GM20431 (cell line): ENCODE measurements around the gene UBE2O.

Experiments used
- in situ Hi-C: fragments of 300-500 bp; cut with MseI, MboI; formaldehyde crosslinking; loops from one replicate; pipeline ENCODE4 v1.15.0; 2020; ENCODE audit warnings: low sequenced_read_pairs; ENCODE audit not compliant: unreplicated experiment

UBE2O gene

DNA sequence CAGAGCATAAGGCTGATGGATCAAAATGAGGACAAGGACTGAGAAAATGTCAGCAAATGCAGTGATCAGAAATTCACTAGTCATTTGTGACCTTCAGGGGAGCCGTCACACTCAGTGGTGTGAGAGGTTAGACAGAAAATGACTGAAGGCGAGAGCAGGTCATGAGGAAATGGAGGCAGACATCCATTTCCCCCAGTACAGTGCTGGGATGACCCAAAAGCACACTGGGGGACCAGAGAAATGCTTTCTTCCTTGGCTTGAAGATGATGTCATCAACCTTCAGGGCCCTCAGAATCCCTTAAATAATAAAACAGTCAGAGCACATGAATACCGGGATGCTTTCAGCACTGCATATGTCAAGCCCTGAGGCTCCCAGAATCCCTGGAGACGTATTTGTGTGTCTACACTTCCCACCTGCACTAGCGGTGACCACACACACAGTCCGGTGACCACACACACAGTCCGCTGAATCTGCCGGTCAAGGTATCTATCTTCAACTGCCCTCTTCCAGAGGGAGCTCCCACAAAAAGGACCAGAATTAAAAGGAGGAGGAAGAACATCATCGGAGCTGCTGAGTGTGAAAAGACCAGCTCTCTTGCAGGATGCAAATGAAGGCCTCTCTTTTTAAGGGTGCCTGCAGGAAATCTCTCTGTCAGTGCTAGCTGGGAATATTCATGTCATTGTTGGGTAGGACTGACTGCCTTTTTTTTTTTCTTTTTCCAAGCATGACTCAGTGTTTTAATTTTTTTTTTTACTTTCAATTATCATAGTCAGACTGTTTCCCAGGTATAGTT lies 8.2 kb downstream of the UBE2O start:
- in situ Hi-C loops: no loop called here

DNA sequence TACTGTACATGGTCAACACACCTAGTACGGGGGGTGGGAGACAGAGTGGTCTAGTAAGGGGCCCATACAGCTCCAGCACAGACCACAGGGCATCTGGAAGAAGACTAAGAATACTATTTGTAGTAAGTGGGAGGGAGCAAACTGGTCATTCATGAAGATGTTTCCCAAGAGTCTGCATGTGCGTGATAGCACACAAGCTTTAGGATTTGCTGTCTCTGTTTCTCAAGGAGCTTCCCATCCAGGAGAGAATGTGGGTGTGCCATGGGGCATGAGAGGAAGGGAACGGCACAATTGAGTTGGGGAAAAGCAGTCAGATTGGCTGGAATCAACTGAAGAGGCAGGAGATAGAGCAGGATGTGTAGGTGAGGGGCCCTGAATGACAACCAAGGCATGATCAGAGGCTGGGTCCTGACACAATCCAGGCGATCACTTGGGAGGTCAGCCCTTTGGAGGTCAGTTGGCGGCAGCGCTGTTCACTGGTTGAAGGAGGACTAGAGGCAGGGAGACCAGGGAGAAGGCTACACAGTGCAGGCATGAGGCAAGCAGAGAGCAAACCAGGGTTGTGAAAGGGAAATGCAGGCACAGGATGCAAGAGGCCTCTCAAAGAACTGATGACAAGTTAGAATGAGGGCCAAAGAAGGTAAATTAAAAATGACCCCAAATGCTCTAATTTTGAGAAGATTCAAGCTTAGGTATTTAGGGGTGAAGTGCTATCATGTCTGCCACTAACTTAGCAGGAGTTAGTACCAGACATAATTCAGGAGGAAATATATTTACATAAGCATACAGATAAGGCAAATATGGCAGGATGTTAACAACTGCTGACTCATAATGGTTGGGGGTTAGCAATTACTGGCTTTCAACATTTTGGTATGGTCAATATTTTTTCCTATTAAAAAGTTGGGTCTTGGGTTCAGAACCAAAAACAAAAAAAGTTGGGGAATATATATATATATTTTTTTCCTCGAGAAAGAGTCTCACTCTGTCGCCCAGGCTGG lies 10.3 kb downstream of the UBE2O start:
- in situ Hi-C loops: no loop called here

DNA sequence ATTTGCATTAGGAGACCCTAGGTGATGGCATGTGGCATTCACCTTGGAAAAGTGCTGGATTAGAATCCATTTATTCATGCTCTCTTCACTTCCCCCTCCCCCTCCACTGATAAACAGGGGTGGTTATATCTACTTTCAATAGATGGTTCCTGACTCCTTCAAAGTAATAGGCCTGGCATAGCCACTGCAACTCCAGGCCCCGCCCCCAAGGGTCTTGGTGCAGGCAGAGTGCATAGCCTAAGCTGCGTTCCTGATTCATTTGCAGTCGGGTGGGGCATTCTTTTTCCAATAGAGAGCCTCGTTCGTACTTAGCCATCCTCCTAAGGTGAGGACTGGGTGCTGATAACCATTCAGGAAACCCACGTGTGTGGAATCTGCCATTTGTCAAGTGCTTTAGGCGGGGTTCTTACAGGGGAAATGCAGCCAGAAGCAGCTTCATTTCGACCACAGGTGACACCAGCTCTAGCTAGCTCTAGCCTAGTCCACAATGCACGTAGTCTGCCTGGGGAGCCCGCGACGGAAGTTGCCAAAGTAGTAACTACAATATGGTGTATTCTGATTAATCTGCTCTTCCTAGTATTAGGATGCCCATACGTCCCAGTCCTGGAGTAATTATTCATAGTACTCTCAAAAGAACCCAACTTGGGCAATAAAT lies 11.1 kb downstream of the UBE2O start:
- in situ Hi-C loops: no loop called here

DNA sequence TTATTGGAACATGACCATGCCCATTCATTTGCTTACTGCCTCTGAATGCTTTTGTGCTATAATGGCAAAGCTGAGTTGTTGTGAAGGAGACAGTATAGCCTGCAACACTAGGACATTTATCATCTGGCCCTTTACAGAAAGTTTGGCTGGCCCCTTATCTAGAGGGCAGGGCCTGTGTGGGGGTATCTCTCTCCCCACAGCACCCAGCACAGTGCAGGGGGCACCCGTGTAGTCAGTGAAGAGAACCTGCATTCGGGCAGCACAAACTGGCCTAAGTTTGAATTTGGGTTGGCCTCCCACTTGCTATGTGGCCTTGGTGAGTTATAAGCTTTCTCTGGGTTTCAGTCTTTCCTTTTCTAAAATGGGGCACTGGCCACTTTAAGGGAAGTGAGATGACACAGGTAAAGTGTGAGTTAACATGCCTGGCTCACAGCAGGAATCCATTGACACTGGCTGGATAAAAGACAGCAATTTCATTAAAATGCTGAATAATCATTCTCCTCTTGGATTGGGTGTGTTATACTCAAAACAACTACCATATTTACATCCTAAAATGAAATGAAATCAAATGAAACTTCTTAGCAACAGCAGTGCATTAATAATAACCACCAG lies 12.1 kb downstream of the UBE2O start:
- in situ Hi-C loops: no loop called here

DNA sequence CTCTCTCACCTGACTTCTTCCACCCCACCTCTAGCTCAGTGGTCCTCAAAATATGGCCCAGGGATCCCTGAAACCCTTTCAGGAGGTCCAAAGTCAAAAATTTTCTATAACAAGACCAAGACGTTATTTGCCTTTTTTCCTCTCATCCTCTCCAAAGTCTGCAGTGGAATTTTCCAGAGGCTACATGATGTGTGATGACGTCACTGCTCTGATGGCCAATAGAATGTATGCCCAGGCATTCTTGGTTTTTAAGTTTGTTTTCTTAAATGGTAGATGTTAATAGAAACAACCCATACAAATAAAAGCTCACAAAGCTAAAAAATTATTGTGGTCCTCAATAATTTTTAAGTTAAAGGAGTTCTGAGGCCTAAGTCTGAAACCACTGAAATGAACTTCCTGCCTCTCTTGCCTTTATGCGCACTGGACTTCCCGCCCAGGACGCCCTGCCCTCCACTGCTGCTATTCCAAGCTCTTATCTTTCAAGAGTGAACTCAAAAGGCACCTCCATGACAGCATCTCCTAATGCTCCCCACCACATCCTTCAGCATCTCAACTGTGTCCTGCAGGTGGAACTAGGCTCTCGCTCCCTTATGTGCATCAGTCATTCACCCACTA lies 13.5 kb downstream of the UBE2O start:
- in situ Hi-C loops: no loop called here

DNA sequence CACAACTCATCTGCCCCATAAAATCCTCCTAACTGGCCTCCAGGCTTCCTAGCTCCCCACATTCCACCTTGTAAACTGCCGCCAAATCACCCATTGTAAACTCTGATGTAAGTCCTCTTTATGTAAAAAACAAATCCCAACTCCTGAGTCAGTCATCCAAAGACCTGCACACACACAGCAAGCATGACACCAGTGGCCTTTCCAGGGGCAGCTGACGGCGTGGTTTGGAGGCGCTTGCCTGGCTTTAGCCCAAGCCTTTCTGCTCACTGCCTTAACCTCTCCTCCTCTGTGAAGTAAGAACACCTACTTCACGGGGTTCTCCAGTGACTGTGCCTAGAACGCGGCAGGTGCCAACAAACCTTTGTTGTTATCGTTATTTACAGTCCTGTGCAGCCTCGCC lies 14.0 kb downstream of the UBE2O start:
- in situ Hi-C loops: no loop called here

DNA sequence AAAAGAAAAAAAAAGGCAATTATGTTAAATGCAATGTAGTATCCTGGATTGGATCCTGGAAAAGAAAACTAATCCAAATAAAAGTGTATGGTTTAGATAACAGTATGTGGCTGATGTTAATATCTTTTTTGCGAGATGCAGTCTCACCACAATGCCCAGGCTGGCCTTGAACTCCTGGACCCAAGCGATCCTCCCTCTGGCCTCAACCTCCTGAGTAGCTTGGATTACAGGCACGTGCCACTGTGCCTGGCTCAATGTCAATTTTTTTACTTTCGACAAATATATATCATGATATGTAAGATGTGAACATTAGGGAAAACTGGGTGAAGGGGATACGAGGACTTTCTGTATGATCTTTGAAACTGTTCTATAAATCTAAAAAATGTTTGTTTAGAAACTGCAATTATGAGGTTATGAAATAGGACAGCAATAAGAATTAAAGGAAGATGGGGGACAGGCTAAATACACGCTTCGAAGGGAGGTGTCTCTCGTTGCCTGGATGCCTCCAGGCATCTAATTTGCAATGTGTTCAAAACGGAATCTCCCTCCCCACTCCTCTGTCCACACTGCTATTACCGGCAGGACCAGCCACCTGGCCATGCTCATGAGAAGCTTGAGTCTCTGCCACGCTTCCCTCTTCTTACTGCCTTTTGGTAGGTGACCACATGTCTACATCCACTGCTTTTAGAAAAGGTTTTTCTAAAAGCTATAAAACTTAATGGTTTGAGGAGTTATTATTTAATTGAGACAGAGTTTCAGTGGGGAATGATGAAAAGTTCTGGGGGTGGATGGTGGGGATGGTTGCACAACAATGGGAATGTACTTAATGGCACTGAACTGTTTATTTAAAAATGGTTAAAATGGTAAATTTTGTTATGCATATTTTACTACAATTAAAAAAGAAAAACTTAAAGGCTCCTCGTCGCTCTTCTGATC lies 15.2 kb downstream of the UBE2O start:
- in situ Hi-C loops: no loop called here

DNA sequence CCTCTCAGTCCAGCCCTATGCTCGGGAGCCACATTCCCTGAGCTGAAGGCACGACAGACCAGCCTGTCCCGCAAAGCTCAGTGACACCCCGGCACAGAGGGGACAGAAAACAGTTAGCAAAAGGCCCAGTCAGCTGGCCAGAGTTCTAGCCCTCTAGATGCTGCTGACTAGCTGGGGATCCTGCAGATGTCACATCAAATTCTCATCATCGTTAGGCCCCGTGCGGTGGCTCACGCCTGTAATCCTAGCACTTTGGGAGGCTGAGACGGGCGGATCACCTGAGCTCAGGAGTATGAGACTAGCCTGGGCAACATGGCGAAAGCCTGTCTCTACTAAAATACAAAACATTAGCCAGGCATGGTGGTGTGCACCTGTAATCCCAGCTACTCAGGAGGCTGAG lies 17.2 kb downstream of the UBE2O start:
- in situ Hi-C loops: no loop called here

DNA sequence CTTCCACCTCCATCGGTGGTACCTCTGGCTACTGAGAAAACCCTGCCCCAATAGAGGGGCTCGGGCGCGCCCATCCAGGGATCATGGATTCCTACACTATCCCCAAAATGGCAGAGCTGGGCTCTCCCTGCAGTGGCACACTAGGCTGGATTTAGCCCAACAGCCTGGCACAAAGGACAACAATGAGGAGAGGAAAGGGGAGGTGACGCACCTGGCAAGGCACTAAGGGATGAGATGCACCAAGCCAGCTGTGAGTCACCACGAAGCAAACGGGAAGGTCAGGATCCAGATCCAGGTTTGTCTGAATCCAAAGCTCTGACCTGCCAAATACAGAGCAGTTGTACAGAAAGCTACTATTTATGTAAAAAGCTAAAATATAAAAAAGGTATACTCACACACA lies 18.1 kb downstream of the UBE2O start:
- in situ Hi-C loops: no loop called here

DNA sequence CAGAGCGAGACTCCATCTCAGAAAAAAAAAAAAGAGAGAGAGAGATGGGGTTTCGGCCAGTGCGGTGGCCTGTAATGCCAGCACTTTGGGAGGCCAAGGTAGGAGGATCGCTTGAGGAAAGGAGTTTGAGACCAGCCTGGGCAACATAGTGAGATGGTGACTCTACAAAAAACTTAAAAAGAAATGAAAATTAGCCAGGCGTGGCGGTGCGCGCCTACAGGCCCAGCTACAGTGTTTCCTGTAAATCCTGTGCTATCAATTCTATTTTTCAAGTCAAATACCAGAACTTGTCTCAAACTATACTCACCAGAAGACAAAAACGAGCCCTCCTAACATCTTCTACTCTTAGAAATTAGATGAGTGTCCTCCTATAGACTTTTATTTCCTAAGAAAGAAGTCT lies 19.3 kb downstream of the UBE2O start:
- in situ Hi-C loops: no loop called here

DNA sequence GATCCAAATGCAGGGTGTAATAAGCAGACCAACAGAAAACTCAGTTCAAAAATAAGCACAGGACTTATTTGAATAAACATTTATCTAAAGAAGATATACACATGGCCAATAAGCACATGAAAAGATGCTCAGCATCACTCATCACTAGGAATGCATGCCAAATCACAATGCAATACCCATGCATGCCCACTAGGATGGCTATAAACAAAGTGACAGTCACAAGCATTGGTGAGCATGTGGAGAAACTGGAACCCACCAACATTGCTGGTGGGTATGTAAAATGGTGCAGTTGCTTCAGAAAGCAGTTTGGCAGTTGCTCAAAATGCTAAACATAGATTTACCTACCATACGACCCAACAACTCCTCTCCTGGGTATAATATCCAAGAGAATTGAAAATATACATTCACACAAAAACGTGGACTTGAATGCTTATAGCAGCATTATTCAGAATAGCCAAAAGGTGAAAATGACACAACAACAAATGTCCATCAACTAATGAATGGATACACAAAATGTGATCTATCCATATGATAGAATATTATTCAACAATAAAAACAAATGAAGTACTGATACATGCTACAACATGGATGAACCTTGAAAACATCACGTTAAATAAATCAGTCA lies 20.1 kb downstream of the UBE2O start:
- in situ Hi-C loops: no loop called here

DNA sequence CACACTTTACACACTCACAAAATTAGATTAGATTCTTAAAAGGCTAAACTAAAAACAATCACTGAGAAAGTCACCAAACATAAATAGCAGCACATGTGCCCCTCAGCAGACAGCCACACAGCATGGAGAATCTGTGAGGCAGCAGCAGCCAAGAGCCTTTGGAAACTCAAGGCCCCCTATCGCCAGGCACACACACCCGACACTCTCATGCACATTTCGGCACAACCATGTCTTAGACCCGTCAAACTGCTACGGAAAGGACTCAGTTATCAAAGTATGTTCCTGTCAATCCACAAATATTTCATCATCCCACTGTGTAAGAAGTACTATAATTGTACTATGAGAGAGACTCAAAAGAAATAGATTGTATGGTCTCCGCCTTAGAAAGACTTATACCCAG lies 20.9 kb downstream of the UBE2O start:
- in situ Hi-C loops: no loop called here

DNA sequence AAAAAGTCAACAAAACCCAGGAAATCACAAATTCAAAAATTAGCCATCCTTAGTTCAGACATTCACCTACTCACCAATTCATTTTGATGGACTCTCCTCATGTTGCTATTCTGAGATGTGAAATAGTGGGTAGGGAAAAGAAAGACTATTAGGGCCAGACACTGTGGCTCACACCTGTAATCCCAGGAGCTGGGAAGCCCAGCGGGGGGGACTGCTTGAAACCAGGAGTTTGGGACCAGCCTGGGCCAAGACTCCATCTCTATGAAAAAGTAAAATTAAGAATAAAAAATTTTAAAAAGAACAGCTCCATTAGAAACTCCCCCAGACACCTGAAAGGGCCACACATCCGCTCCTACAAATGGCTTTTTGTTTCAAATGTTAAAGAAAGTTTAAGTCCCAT lies 21.4 kb downstream of the UBE2O start:
- in situ Hi-C loops: no loop called here

DNA sequence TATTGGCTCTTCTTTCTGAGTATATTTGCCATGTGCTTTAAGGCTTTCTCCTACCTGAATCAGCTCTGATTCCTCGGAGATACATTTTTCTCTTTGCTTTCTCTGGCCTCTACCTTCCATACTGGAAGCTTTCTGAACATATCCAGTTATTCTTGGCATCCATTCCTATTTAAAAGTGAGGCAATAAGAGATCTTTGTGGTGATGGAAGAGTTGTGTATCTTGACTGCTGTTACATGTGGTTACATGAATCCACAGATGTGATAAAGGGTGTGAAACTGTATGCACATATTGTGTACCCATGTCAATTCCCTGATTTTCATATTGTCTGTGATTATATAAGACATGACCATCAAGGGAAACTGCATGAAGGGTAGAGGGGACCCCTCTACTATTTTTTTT lies 24.4 kb downstream of the UBE2O start:
- in situ Hi-C loops: no loop called here

DNA sequence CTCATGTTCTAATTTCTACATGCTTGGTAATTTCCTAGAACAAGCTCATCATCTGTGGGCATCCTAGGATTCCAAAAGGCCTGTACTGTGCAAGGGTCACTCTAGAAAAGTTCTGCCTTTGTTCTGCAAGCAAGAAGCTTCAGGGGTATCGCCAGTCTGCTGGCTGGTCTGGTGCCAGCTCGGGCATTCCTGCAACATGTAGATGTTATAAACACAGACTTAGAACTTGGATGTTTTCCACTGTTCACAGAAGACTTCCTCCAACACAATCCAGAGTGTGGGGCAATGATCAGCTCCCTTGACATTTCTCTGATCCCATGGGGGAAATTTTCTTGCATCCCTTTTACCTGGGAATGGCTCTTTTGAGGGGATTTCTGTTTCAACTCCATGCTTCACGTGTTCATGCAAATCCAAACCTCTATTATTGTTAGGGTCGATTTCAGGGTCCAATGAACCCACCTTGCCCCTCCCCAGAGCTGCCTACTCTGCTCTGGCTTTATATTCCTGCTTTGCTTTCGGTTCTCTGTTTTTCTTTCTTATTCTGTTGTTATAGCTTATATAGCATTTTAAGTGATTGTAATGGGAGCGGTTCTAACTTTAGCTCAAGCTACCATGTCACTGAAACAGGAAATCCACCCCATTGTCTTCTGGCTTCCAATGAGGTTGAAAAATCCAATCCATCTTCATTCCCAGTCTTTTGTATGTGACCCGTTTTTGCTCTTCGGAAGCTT lies 25.3 kb downstream of the UBE2O start:
- in situ Hi-C loops: no loop called here

DNA sequence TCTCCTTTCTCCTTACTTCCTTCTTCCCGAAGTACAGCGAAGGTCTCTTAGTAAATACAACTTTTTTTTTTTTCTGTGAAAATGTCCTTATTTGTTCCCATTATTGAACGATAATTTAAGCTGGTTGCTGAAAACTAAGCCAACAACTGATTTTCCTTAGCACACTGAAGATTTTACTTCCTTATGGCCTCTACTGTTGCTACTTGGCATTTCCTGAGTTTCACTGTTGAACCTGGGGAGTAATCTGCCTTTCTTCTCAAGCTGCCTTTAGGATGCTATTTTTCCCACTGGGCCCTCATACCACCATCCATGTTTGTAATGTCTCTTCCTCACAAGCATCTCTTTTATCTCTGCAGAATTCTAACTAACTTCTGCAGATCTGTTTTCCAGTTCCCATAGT lies 26.1 kb downstream of the UBE2O start:
- in situ Hi-C loops: no loop called here

DNA sequence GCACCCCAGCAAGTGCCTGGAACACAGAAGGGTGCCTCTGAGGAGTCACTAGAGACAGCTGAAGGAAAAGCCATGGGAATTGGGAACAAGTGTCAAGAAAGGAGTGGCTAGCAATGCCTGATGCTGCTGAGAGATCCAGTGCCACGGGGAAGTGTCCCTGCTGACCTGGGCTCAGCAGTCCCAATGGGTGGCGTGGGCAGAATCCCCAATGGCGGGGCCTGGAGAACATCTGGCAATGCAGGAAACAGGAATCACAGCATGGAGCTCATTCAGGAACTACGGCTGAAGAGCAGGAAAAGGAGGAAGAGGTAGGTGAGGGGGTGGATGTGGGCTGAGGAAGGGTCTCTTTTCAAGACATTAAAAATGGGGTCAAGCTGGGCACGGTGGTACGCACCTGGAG lies 30.1 kb downstream of the UBE2O start:
- in situ Hi-C loops: no loop called here

DNA sequence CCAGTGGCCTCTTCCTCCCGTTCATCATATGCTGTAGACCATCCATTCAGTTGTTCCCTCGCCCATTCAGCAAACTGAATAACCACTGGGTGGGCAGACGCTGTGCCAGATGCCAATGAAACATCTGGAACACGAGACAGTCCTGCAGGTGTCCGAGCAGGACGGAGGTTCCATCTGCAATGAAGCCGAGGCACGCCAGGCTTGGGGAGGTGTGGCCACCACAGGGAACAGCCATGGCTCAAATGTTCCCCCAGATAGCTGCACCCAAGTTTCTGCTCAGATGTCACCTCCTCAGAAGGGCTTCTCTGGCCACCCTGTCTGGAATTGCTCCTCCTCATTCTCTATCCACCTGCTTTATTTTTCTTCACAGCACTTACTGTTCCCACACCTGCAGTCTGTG lies 30.5 kb downstream of the UBE2O start:
- in situ Hi-C loops: no loop called here
